ENCODE data around the gene PGBD5. TPM values are rescaled to one million over a fixed set of nuclear protein-coding genes. Genes with fewer than 3 reads are reported as not detected.

The PGBD5 gene
- polyA plus RNA-seq, 3 donors, result 0.44 TPM; not detected in 2

GRCh38 chr1:230393722-230394121 is 32.4 kb downstream of the PGBD5 start:
- H3K4me1 ChIP-seq (ENCODE audit: control insufficient read depth in 1 of 2, insufficient read depth in 2 of 2, low read length in 2 of 2), result no peaks in the 10 kb centered on the region
- no peak overlapping the region for H3K9ac ChIP-seq (ENCODE audit: insufficient read depth, low read length, poor library complexity, severe bottlenecking)
- intact Hi-C loops (cut with micrococcal nuclease), result no loop called here
- peaks cover 0 to 13% of the 10 kb centered on the region in 2 donors for H3K9me3 ChIP-seq (replicated peaks in 1 of 2; ENCODE audit: control insufficient read depth in 1 of 2, insufficient read depth in 1 of 2, low read length in 2 of 2)
- Mint-ChIP-seq H3K4me3 (no peak overlapping the region), H3K27ac (no peak overlapping the region), H3K27me3 (ENCODE audit: low read depth in 3 of 3) (peaks cover 8 to 19% (median 9%) of the 10 kb centered on the region in 3 donors), H3K36me3 (no peaks in the 10 kb centered on the region), H3K9me3 (peaks cover 0 to 11% (median 8%) of the 10 kb centered on the region in 7 donors), H3K4me1 (no peaks in the 10 kb centered on the region)
- no peaks in the 10 kb centered on the region for H4K20me1 ChIP-seq (ENCODE audit: insufficient read depth, low read length)
- H3K79me2 ChIP-seq (ENCODE audit: insufficient read depth, low read length), result no peaks in the 10 kb centered on the region
- no peaks in the 10 kb centered on the region for H3K36me3 ChIP-seq (replicated peaks in 1 of 2; ENCODE audit: control insufficient read depth in 1 of 2, insufficient read depth in 2 of 2, low read length in 2 of 2)
- no peak for DNase-seq
- H3K4me3 ChIP-seq (replicated peaks in 1 of 3; ENCODE audit: low read depth in 2 of 3, low read length in 3 of 3), result no peak overlapping the region
- TF ChIP-seq CTCF (IDR thresholded peaks at IDR 0.05), result no peak
- no peak overlapping the region for H2AFZ ChIP-seq (ENCODE audit: insufficient read depth, low read depth, low read length, poor library complexity, severe bottlenecking)
- no peak overlapping the region for H3K4me2 ChIP-seq (replicated peaks; ENCODE audit: extremely low read depth, low read length, poor library complexity, severe bottlenecking)
- H3K27me3 ChIP-seq (ENCODE audit: control insufficient read depth in 2 of 2, insufficient read depth in 2 of 2, low read length in 2 of 2), result no peaks in the 10 kb centered on the region
- no peak overlapping the region for H3K27ac ChIP-seq (ENCODE audit: low read depth in 1 of 2, low read length in 2 of 2)
- 100% methylated on average over 7 of the region's 18 CpGs for WGBS (ENCODE audit: insufficient coverage)

- peaks cover 0 to 13% of the 10 kb centered on the region in 2 donors for H3K9me3 ChIP-seq (replicated peaks in 1 of 2; ENCODE audit: control insufficient read depth in 1 of 2, insufficient read depth in 1 of 2, low read length in 2 of 2)
- Mint-ChIP-seq H3K4me1 (no peaks in the 10 kb centered on the region), H3K36me3 (no peaks in the 10 kb centered on the region), H3K9me3 (peaks cover 0 to 16% (median 10%) of the 10 kb centered on the region in 7 donors), H3K4me3 (no peak overlapping the region), H3K27ac (peak overlapping the region in 1 of 7 donors; percentile 65), H3K27me3 (ENCODE audit: low read depth in 3 of 3) (peaks cover 8 to 19% (median 9%) of the 10 kb centered on the region in 3 donors)
- TF ChIP-seq CTCF (IDR thresholded peaks at IDR 0.05), result no peak
- no peaks in the 10 kb centered on the region for H3K4me1 ChIP-seq (ENCODE audit: control insufficient read depth in 1 of 2, insufficient read depth in 2 of 2, low read length in 2 of 2)
- intact Hi-C loops (cut with micrococcal nuclease), result no loop called here
- H3K9ac ChIP-seq (ENCODE audit: insufficient read depth, low read length, poor library complexity, severe bottlenecking), result no peak overlapping the region
- no peak overlapping the region for H3K4me2 ChIP-seq (replicated peaks; ENCODE audit: extremely low read depth, low read length, poor library complexity, severe bottlenecking)
- H3K36me3 ChIP-seq (replicated peaks in 1 of 2; ENCODE audit: control insufficient read depth in 1 of 2, insufficient read depth in 2 of 2, low read length in 2 of 2), result no peaks in the 10 kb centered on the region
- H3K27ac ChIP-seq (ENCODE audit: low read depth in 1 of 2, low read length in 2 of 2), result no peak overlapping the region
- no peaks in the 10 kb centered on the region for H4K20me1 ChIP-seq (ENCODE audit: insufficient read depth, low read length)
- H2AFZ ChIP-seq (ENCODE audit: insufficient read depth, low read depth, low read length, poor library complexity, severe bottlenecking), result no peak overlapping the region
- H3K27me3 ChIP-seq (ENCODE audit: control insufficient read depth in 2 of 2, insufficient read depth in 2 of 2, low read length in 2 of 2), result no peaks in the 10 kb centered on the region
- no peak for DNase-seq
- H3K4me3 ChIP-seq (replicated peaks in 1 of 3; ENCODE audit: low read depth in 2 of 3, low read length in 3 of 3), result no peak overlapping the region
- no peaks in the 10 kb centered on the region for H3K79me2 ChIP-seq (ENCODE audit: insufficient read depth, low read length)
- WGBS (ENCODE audit: insufficient coverage), result 67% methylated on average over 4 of the region's 9 CpGs
Measured at GRCh38 chr1:230392920-230393521, 33.1 kb downstream of the PGBD5 start.

Measured in CD14-positive monocyte (primary cell).